Astrocyte (in vitro differentiated cells and primary cell): Measurements from ENCODE around the gene LMF1.

Experiments used
- CTCF ChIP-seq: IDR thresholded peaks from 2 replicates; pipeline ENCODE4 v1.5.1; 2011; ENCODE audit warnings: low read depth, mild to moderate bottlenecking, inconsistent platforms, low read length, moderate library complexity; ENCODE audit not compliant: insufficient read depth
- EZH2 ChIP-seq: IDR thresholded peaks from 2 replicates; pipeline ENCODE4 v1.6.1; 2012; ENCODE audit warnings: mild to moderate bottlenecking, low read length, inconsistent platforms; ENCODE audit not compliant: insufficient read depth

- no peak for TF ChIP-seq CTCF
- no peak for TF ChIP-seq EZH2
Measured at GRCh38 chr16:911101-911500, 59.7 kb downstream of the LMF1 start.
